Central memory CD8-positive, alpha-beta T cell (primary cell): ENCODE data around the gene RNF166.

Source experiments
- ATAC-seq: fragments of 150-1000 bp; cut with Tn5 transposase; replicated peaks from 2 replicates; pipeline ENCODE4 v1.10.0; 2022; ENCODE audit warnings: mild to moderate bottlenecking, moderate FRiP score, moderate number of reproducible peaks; ENCODE audit not compliant: poor library complexity, severe bottlenecking; ENCODE audit errors: extremely low read depth
- DNase-seq, 2 donors: peaks; one replicate each; pipeline ENCODE4 v3.0.0; 2021; ENCODE audit warnings: low spot score in 2 of 2
- H3K27ac Mint-ChIP-seq: one replicate; pipeline ENCODE4 v1.8.0; 2022; ENCODE audit warnings: low read depth, mild to moderate bottlenecking, moderate library complexity, mixed read lengths
- H3K27me3 Mint-ChIP-seq: one replicate; pipeline ENCODE4 v1.8.0; 2022; ENCODE audit warnings: mixed read lengths
- H3K36me3 Mint-ChIP-seq: one replicate; pipeline ENCODE4 v1.8.0; 2022; ENCODE audit warnings: mild to moderate bottlenecking, moderate library complexity, mixed read lengths; ENCODE audit not compliant: insufficient read depth
- H3K4me1 Mint-ChIP-seq: one replicate; pipeline ENCODE4 v1.8.0; 2022; ENCODE audit warnings: mixed read lengths
- H3K4me3 Mint-ChIP-seq: one replicate; pipeline ENCODE4 v1.8.0; 2022; ENCODE audit warnings: mild to moderate bottlenecking, moderate library complexity, mixed read lengths
- H3K9me3 Mint-ChIP-seq: one replicate; pipeline ENCODE4 v1.8.0; 2022; ENCODE audit warnings: mixed read lengths

RNF166 gene

GRCh38 chr16:88716601-88717001, 10.4 kb upstream of the RNF166 start:
- H3K27ac Mint-ChIP-seq, result peak overlapping the region; percentile 41
- H3K9me3 Mint-ChIP-seq, result no peaks in the 10 kb centered on the region
- no peaks in the 10 kb centered on the region for H3K27me3 Mint-ChIP-seq
- ATAC-seq, result no peak
- peaks cover 32% of the 10 kb centered on the region for H3K36me3 Mint-ChIP-seq
- no peaks in the 10 kb centered on the region for H3K4me1 Mint-ChIP-seq
- DNase-seq, result no peak
- no peak overlapping the region for H3K4me3 Mint-ChIP-seq

DNA sequence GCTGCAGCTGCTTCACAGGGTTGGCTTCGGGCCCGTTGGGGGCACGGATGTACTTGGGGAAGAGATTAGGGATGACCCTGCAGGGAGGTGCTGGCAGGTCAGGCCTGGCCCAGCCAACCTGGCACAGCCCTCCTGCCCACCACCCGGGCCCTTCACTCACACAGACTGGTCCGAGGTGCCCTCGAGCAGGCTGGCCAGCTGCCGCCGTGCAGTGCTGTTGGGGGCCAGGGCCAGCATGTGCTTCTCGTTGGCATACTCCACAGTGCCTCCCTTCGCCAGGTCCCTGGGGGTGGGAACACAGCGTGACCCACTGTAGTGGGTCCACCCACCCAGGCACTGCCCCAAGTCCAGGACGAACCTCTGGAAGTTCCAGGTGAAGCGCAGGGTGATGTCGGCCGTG, 10.0 kb upstream of the RNF166 start:
- Mint-ChIP-seq H3K4me3 (no peak overlapping the region), H3K36me3 (peaks cover 29% of the 10 kb centered on the region), H3K4me1 (no peaks in the 10 kb centered on the region), H3K27me3 (no peaks in the 10 kb centered on the region), H3K9me3 (no peaks in the 10 kb centered on the region), H3K27ac (peak overlapping the region; percentile 41)
- DNase-seq (no peak), ATAC-seq (no peak)

GRCh38 chr16:88715312-88716190, 9.3 kb upstream of the RNF166 start:
- DNase-seq, result no peak
- H3K4me3 Mint-ChIP-seq, result no peak overlapping the region
- peaks cover 23% of the 10 kb centered on the region for H3K36me3 Mint-ChIP-seq
- no peaks in the 10 kb centered on the region for H3K9me3 Mint-ChIP-seq
- no peak for ATAC-seq
- H3K27me3 Mint-ChIP-seq, result no peaks in the 10 kb centered on the region
- H3K4me1 Mint-ChIP-seq, result no peaks in the 10 kb centered on the region
- peak overlapping the region; percentile 41 for H3K27ac Mint-ChIP-seq

DNA sequence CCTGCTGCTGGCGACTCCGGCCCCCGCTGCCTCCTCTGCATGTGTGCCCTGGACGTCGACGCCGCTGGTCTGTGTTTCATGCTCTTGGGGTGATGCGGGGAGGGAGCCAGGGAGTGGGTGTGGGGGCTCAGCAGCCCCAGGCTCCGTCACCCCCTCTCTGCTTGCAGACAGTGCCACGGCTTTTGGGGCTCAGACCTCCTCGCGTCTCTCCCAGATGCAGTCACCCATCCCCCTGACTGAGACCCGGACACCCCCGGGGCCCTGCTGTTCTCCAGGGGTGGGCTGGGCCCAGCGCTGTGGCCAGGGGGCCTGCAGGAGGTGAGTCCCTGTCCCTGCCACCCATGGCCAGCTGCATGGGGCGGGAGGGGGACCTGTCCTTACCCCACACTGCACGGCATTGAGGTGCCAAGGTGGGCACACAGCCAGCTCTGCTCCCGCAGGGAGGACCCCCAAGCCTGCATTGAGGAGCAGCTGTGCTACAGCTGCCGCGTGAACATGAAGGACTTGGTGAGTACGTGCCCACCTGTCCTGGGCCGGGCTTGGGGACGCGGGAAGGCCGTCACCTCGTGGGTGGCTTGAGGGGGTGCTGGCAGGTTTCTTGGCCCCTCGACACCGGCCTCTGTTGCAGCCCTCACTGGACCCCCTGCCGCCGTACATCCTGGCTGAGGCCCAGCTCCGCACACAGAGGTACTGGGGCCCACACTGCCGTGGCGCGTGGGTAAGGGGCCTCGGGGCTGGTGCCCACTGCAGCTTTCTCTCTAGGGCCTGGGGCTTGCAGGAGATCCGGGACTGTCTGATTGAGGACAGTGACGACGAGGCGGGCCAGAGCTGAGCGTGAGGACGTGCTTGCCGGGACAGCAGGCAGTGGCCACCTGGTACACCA, 8.5 kb upstream of the RNF166 start:
- no peak for ATAC-seq
- Mint-ChIP-seq H3K36me3 (peaks cover 19% of the 10 kb centered on the region), H3K27ac (no peak overlapping the region), H3K4me1 (no peaks in the 10 kb centered on the region), H3K27me3 (no peaks in the 10 kb centered on the region), H3K9me3 (no peaks in the 10 kb centered on the region), H3K4me3 (no peak overlapping the region)
- no peak for DNase-seq

- no peak for ATAC-seq
- Mint-ChIP-seq H3K27ac (no peak overlapping the region), H3K27me3 (no peaks in the 10 kb centered on the region), H3K4me1 (no peaks in the 10 kb centered on the region), H3K9me3 (no peaks in the 10 kb centered on the region), H3K4me3 (no peak overlapping the region), H3K36me3 (peaks cover 15% of the 10 kb centered on the region)
- DNase-seq, result no peak
Measured at GRCh38 chr16:88713568-88714419, 7.6 kb upstream of the RNF166 start.

DNA sequence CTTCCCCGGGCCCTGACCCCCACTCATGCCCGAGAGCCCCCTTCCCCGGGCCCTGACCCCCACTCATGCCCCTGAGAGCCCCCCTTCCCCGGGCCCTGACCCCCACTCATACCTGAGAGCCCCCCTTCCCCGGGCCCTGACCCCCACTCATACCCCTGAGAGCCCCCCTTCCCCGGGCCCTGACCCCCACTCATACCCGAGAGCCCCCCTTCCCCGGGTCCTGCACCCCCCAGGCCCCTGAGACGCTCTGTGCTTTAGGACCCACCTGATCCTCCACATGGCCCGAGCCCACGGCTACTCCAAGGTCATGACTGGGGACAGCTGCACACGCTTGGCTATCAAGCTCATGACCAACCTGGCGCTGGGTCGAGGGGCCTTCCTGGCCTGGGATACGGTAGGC, 6.8 kb upstream of the RNF166 start:
- no peak for ATAC-seq
- Mint-ChIP-seq H3K4me1 (no peaks in the 10 kb centered on the region), H3K36me3 (peaks cover 13% of the 10 kb centered on the region), H3K27ac (no peak overlapping the region), H3K4me3 (no peak overlapping the region), H3K9me3 (no peaks in the 10 kb centered on the region), H3K27me3 (no peaks in the 10 kb centered on the region)
- DNase-seq, result no peak

DNA sequence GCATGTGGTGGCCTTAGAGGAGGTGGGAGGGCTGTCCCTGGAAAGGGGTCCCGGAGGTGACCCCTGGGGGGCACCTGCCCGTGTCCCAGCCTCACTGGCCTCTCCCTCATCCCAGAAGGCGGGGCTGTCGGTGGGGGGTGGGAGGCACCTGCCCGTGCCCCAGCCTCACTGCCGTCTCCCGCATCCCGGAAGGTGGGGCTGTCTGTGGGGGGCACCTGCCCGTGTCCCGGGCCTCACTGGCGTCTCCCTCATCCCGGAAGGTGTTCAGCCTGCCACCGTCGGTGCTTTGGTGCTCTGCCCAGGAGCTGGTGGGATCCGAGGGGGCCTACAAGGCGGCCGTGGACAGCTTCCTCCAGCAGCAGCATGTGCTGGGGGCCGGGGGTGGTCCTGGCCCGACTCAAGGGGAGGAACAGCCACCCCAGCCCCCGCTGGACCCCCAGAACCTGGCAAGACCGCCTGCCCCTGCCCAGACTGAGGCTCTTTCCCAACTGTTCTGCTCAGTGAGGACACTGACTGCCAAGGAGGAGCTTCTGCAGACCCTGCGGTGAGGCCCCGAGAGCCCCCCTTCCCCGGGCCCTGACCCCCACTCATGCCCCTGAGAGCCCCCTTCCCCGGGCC, 6.3 kb upstream of the RNF166 start:
- H3K4me3 Mint-ChIP-seq, result no peak overlapping the region
- ATAC-seq, result no peak
- peaks cover 2% of the 10 kb centered on the region for H3K4me1 Mint-ChIP-seq
- no peaks in the 10 kb centered on the region for H3K9me3 Mint-ChIP-seq
- H3K27me3 Mint-ChIP-seq, result no peaks in the 10 kb centered on the region
- no peak overlapping the region for H3K27ac Mint-ChIP-seq
- no peak for DNase-seq
- H3K36me3 Mint-ChIP-seq, result peaks cover 14% of the 10 kb centered on the region

- H3K36me3 Mint-ChIP-seq, result peaks cover 15% of the 10 kb centered on the region
- no peaks in the 10 kb centered on the region for H3K9me3 Mint-ChIP-seq
- H3K4me3 Mint-ChIP-seq, result no peak overlapping the region
- H3K27ac Mint-ChIP-seq, result no peak overlapping the region
- H3K4me1 Mint-ChIP-seq, result peaks cover 8% of the 10 kb centered on the region
- H3K27me3 Mint-ChIP-seq, result no peaks in the 10 kb centered on the region
- ATAC-seq, result no peak
- DNase-seq, result no peak
Measured at GRCh38 chr16:88711750-88712340, 5.6 kb upstream of the RNF166 start.

GRCh38 chr16:88710556-88710955, 4.3 kb upstream of the RNF166 start:
- no peak overlapping the region for H3K4me3 Mint-ChIP-seq
- no peak for DNase-seq
- no peak for ATAC-seq
- peak overlapping the region; percentile 13 for H3K27ac Mint-ChIP-seq
- no peaks in the 10 kb centered on the region for H3K9me3 Mint-ChIP-seq
- H3K27me3 Mint-ChIP-seq, result no peaks in the 10 kb centered on the region
- peaks cover 14% of the 10 kb centered on the region for H3K36me3 Mint-ChIP-seq
- peaks cover 9% of the 10 kb centered on the region for H3K4me1 Mint-ChIP-seq

DNA sequence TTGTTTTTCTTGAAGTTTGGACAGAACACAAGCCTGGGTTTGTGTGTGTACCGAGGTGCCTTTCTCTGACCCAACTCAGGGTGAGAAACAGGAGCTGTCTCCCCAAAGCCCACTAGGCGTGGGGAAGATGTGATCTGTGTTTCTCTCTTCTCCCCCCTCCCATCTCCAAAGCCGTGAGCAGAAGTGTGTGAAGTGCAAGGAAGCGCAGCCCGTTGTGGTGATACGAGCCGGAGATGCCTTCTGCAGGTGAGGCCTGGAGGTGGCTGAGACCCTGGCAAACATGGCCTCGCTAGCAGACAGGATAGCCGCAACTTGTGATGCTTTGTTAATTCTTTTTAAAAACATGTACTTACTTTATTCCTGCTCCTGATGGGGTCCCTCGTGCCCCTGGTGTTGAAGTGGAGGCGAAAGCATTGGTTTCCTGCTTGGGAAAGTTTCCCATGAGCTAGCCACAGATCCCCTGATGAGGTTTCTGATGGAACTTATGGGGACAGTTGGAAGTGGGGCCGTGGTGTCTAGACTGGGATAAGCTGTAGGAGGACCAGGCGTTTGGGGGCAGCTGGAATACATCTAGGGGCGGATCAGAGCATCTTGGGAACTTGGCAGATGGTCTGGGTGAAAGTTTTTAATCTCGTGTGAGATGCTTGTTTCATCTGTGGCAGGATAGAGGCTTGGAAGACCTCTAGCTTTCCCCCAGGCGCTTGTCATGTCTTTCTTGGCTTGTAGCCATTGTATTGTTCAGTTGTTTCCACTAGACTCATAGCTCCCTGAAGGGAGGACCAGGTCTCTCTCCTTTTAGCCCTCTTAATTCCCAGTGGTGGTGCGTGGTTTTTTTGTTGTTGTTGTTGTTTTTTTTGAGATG, 988 bp upstream of the RNF166 start:
- ATAC-seq, result no peak
- Mint-ChIP-seq H3K27ac (peak overlapping the region; percentile 74), H3K27me3 (no peaks in the 10 kb centered on the region), H3K36me3 (peaks cover 19% of the 10 kb centered on the region), H3K4me1 (peaks cover 36% of the 10 kb centered on the region), H3K4me3 (peak overlapping the region; percentile 76), H3K9me3 (no peaks in the 10 kb centered on the region)
- no peak for DNase-seq

- H3K4me3 Mint-ChIP-seq, result peak overlapping the region; percentile 94
- no peaks in the 10 kb centered on the region for H3K27me3 Mint-ChIP-seq
- H3K4me1 Mint-ChIP-seq, result peaks cover 36% of the 10 kb centered on the region
- peak overlapping the region; percentile 96 for H3K27ac Mint-ChIP-seq
- H3K36me3 Mint-ChIP-seq, result peaks cover 25% of the 10 kb centered on the region
- ATAC-seq (peak; percentile 17), DNase-seq (no peak)
- H3K9me3 Mint-ChIP-seq, result no peaks in the 10 kb centered on the region
Measured at GRCh38 chr16:88705801-88706228, 393 bp downstream of the RNF166 start.
